Parathyroid adenoma (tissue), 2 donors: Measurements from ENCODE around the gene S100A4.

Experiments used
- H2AFZ ChIP-seq: fragments of 300-600 bp; sonication (generic); one replicate; pipeline ENCODE4 v1.7.0; 2017; ENCODE audit warnings: antibody characterized with exemption, mild to moderate bottlenecking
- H3K27ac ChIP-seq: fragments of 300-600 bp; sonication (generic); one replicate; pipeline ENCODE4 v1.7.0; 2017
- H3K27me3 ChIP-seq: fragments of 300-600 bp; sonication (generic); one replicate; pipeline ENCODE4 v1.7.0; 2017; ENCODE audit warnings: low read length; ENCODE audit not compliant: control insufficient read depth, insufficient read depth
- H3K36me3 ChIP-seq: fragments of 300-600 bp; sonication (generic); one replicate; pipeline ENCODE4 v1.7.0; 2017; ENCODE audit warnings: low read length; ENCODE audit not compliant: control insufficient read depth, insufficient read depth
- H3K4me1 ChIP-seq: fragments of 300-600 bp; sonication (generic); one replicate; pipeline ENCODE4 v1.7.0; 2017; ENCODE audit warnings: control low read depth
- H3K4me2 ChIP-seq: fragments of 300-600 bp; sonication (generic); one replicate; pipeline ENCODE4 v1.7.0; 2017; ENCODE audit warnings: low read length
- H3K4me3 ChIP-seq: fragments of 300-600 bp; sonication (generic); one replicate; pipeline ENCODE4 v1.7.0; 2017; ENCODE audit warnings: low read depth, low read length
- H3K79me2 ChIP-seq: fragments of 300-600 bp; sonication (generic); one replicate; pipeline ENCODE4 v1.7.0; 2017; ENCODE audit warnings: control low read depth
- H3K9ac ChIP-seq: fragments of 300-600 bp; sonication (generic); one replicate; pipeline ENCODE4 v1.7.0; 2017; ENCODE audit warnings: mild to moderate bottlenecking
- H3K9me3 ChIP-seq: fragments of 300-600 bp; sonication (generic); one replicate; pipeline ENCODE4 v1.7.0; 2017; ENCODE audit warnings: low read length; ENCODE audit not compliant: control insufficient read depth
- TF ChIP-seq, protein P1 (sequence below): fragments of 300-600 bp; sonication (generic); IDR thresholded peaks from one replicate; pipeline ENCODE4 v1.7.0; 2017; ENCODE audit warnings: antibody characterized with exemption, mild to moderate bottlenecking
- donor health status: primary hyperparathyroidism.

The S100A4 gene

DNA sequence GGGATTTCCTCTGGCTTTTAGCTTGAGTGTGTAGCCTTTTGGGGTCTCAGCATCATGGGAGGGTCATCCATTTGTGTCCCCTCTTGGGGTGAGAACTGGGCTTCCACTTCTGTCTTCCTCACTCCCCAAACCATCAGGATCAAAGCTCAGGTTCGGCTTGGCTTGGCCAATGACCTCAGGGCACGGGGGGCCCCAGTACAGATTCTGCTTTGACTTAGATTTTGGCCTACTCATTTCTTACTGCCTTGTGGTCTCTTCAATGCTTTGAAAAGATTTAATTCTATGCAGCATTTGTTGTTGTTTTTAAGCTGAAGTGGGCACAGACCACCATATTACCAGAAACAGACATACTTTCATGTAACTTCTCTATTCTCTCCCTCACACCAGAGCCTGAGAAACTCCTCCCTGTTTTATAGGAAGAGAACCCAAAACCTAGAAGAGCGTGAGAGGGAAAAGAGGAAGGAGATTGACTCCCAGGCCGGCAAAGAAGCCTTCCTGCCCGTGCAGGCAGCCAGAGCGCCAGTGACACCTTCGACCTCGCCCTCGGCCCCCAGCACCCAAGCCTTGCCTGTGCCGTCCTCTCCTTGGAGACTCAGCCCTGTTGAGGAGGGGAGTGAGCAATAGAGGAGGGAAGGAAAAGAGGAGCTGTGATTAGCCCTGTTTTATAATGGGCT is 5.4 kb upstream of the S100A4 start:
- Histone ChIP-seq H2AFZ (no peak overlapping the region), H3K4me3 (no peak overlapping the region), H3K9ac (no peak overlapping the region), H3K4me2 (no peak overlapping the region), H3K9me3 (no peaks in the 10 kb centered on the region), H3K79me2 (no peaks in the 10 kb centered on the region), H3K27ac (no peak overlapping the region), H3K4me1 (no peaks in the 10 kb centered on the region), H3K36me3 (no peaks in the 10 kb centered on the region), H3K27me3 (no peaks in the 10 kb centered on the region)
- TF ChIP-seq, protein P1, sequence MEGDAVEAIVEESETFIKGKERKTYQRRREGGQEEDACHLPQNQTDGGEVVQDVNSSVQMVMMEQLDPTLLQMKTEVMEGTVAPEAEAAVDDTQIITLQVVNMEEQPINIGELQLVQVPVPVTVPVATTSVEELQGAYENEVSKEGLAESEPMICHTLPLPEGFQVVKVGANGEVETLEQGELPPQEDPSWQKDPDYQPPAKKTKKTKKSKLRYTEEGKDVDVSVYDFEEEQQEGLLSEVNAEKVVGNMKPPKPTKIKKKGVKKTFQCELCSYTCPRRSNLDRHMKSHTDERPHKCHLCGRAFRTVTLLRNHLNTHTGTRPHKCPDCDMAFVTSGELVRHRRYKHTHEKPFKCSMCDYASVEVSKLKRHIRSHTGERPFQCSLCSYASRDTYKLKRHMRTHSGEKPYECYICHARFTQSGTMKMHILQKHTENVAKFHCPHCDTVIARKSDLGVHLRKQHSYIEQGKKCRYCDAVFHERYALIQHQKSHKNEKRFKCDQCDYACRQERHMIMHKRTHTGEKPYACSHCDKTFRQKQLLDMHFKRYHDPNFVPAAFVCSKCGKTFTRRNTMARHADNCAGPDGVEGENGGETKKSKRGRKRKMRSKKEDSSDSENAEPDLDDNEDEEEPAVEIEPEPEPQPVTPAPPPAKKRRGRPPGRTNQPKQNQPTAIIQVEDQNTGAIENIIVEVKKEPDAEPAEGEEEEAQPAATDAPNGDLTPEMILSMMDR: no peak

DNA sequence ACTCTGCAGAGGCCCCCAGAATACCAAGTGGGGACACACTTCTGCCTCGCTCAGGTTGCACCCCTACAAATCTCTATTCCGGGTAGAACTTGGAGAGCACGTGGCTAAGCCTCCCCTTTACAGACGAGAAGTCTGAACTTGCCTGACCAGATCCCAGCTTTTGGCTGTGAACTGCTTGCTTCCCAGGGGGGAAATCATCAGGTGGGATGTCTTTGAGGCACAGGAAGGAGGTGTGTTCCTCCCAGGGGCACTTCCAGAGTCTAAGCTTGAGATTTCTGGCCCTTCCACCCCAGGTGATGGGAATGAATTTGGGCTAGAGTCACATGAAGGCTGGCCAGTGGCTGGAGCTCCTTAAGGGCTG is 4.8 kb upstream of the S100A4 start:
- Histone ChIP-seq H3K27me3 (no peaks in the 10 kb centered on the region), H3K4me2 (no peak overlapping the region), H3K9ac (no peak overlapping the region), H3K9me3 (no peaks in the 10 kb centered on the region), H3K4me1 (no peaks in the 10 kb centered on the region), H3K4me3 (no peak overlapping the region), H2AFZ (no peak overlapping the region), H3K36me3 (no peaks in the 10 kb centered on the region), H3K27ac (no peak overlapping the region), H3K79me2 (no peaks in the 10 kb centered on the region)
- TF ChIP-seq, protein P1: no peak

DNA sequence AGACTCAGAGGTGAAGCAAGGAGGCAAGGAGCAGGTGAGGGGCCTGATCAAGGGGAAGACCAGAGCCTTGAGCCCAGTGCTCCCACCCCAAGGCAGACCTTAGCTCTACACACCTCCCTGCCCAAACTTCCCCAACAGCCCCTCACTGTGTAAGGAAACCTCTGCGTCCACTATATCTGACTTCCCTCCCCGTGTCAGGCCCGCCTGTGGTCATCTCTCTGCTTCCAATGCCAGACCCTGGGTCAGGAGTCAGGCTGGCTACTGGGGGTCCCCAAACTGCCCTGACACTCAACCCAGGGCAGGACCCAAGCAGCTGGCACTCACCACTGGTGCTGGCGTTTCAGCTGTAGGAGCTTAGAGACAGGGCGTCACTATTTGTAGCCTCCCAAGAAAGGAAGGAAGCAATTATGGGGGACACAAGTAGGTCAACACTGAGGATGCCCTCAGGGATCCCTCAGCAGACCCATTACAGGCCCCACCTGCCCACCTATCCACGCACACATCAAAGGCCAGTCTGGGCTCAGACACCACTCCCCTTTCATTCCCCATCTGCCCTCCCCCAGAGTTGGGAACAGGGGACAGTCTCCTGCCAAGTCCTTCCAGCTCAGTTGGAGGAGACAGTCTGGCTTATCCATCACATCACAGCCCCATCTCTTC is 4.3 kb upstream of the S100A4 start:
- Histone ChIP-seq H3K79me2 (no peaks in the 10 kb centered on the region), H3K27ac (no peak overlapping the region), H2AFZ (no peak overlapping the region), H3K4me3 (no peak overlapping the region), H3K4me2 (no peak overlapping the region), H3K9ac (no peak overlapping the region), H3K9me3 (no peaks in the 10 kb centered on the region), H3K36me3 (no peaks in the 10 kb centered on the region), H3K27me3 (no peaks in the 10 kb centered on the region), H3K4me1 (no peaks in the 10 kb centered on the region)
- TF ChIP-seq, protein P1: no peak

DNA sequence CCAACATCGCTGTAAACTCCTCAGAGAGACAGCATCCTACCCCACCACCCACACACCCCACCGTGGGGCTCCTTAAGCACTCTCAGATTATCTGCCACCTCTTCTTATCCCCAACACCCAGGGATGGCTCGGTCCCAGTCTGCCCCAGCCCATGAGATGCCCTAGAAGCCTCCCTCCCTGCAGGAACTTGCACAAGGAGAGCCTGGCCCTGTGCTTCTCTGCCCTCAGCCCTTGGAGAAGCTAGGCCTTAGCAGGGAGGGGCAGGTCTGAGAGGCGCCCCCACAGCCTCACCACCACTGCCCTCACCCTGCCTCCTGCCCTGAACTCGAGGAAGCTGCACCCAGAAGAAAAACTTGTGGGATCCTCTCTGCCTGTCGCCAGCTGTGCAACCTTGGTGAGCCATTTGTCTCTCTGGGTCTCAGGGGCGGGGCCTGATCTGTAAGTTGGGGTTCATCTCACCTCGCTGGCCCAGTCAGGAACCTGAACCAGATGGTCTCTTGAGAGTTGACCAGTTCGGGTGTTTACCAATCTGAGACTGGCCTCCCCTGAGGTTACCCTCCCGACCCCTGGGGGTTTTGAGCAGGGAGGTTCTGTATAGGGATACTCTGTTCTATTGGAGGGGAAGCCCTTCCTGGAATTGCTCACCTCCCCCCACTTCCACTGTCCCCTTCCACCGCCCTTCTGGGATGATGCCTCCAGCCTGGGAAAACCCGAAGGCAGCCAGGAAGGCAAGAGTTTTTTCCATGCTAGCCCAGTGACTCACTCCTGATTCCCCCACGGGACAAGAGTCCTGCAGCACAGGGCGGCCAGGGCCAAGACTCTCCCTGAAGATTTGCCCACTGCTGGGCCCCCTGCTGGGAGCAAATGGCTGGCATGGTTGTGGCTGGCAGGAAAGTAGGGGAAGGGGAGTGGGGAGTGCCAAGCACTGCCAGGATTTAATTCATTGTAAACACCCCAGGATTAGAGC is 3.4 kb upstream of the S100A4 start, which contains the start of gene S100A3:
Gene S100A3 (minus strand): TSS at position 537 of the 967 bp plus-strand sequence. CDS start 773 bp downstream, outside the sequence.
- H3K79me2 ChIP-seq: no peaks in the 10 kb centered on the region
- H3K27me3 ChIP-seq: no peaks in the 10 kb centered on the region
- no peaks in the 10 kb centered on the region for H3K9me3 ChIP-seq
- H2AFZ ChIP-seq: no peak within 1 kb of the TSS
- TF ChIP-seq, protein P1: no peak
- no peaks in the 10 kb centered on the region for H3K4me1 ChIP-seq
- no peak within 1 kb of the TSS for H3K9ac ChIP-seq
- no peak within 1 kb of the TSS for H3K4me2 ChIP-seq
- H3K4me3 ChIP-seq: no peak within 1 kb of the TSS
- H3K36me3 ChIP-seq: no peaks in the 10 kb centered on the region
- H3K27ac ChIP-seq: no peak within 1 kb of the TSS
